Measurements from ENCODE around the gene CHN2.
"Not testable (repeated sequence)": the region's sequence is repeated elsewhere in the genome, so short reads cannot be mapped to it uniquely, and the experiment has no call there.

The CHN2 gene

GRCh38 chr7:29196971-29197595, 2.5 kb downstream of the CHN2 start:
- Histone ChIP-seq H3K4me1 (ENCODE audit: control insufficient read depth in 5 of 5, insufficient read depth in 5 of 5, low read length in 5 of 5) (peaks cover 0 to 34% (median 25%) of the 10 kb centered on the region in 5 donors), H3K9ac (ENCODE audit: low read length in 5 of 5) (no peak overlapping the region), H3K27ac (ENCODE audit: low read depth, low read length) (no peak overlapping the region), H3K27me3 (ENCODE audit: control insufficient read depth in 5 of 5, insufficient read depth in 4 of 5, low read length in 5 of 5) (no peaks in the 10 kb centered on the region), H3K36me3 (ENCODE audit: control insufficient read depth in 5 of 5, insufficient read depth in 5 of 5, low read length in 5 of 5) (no peaks in the 10 kb centered on the region), H3K4me3 (ENCODE audit: low read depth in 1 of 5, low read length in 5 of 5) (no peak overlapping the region), H3K9me3 (ENCODE audit: control insufficient read depth in 5 of 5, low read length in 5 of 5) (no peaks in the 10 kb centered on the region)

GRCh38 chr7:29197916-29198315, 3.3 kb downstream of the CHN2 start:
- Histone ChIP-seq H3K4me3 (ENCODE audit: low read depth in 1 of 5, low read length in 5 of 5) (no peak overlapping the region), H3K4me1 (ENCODE audit: control insufficient read depth in 5 of 5, insufficient read depth in 5 of 5, low read length in 5 of 5) (peaks cover 0 to 31% (median 23%) of the 10 kb centered on the region in 5 donors), H3K9ac (ENCODE audit: low read length in 5 of 5) (no peak overlapping the region), H3K9me3 (ENCODE audit: control insufficient read depth in 5 of 5, low read length in 5 of 5) (no peaks in the 10 kb centered on the region), H3K27ac (ENCODE audit: low read depth, low read length) (no peak overlapping the region), H3K27me3 (ENCODE audit: control insufficient read depth in 5 of 5, insufficient read depth in 4 of 5, low read length in 5 of 5) (no peaks in the 10 kb centered on the region), H3K36me3 (ENCODE audit: control insufficient read depth in 5 of 5, insufficient read depth in 5 of 5, low read length in 5 of 5) (no peaks in the 10 kb centered on the region)

GRCh38 chr7:29199776-29200175, 5.2 kb downstream of the CHN2 start:
- Histone ChIP-seq H3K27ac (ENCODE audit: low read depth, low read length) (no peak overlapping the region), H3K9ac (ENCODE audit: low read length in 5 of 5) (no peak overlapping the region), H3K4me1 (ENCODE audit: control insufficient read depth in 5 of 5, insufficient read depth in 5 of 5, low read length in 5 of 5) (peaks cover 0 to 16% (median 14%) of the 10 kb centered on the region in 5 donors), H3K4me3 (ENCODE audit: low read depth in 1 of 5, low read length in 5 of 5) (no peak overlapping the region), H3K27me3 (ENCODE audit: control insufficient read depth in 5 of 5, insufficient read depth in 4 of 5, low read length in 5 of 5) (no peaks in the 10 kb centered on the region), H3K36me3 (ENCODE audit: control insufficient read depth in 5 of 5, insufficient read depth in 5 of 5, low read length in 5 of 5) (no peaks in the 10 kb centered on the region), H3K9me3 (ENCODE audit: control insufficient read depth in 5 of 5, low read length in 5 of 5) (no peaks in the 10 kb centered on the region)

- no peak overlapping the region for H3K4me3 ChIP-seq (ENCODE audit: low read depth in 1 of 5, low read length in 5 of 5)
- no peaks in the 10 kb centered on the region for H3K36me3 ChIP-seq (ENCODE audit: control insufficient read depth in 5 of 5, insufficient read depth in 5 of 5, low read length in 5 of 5)
- no peaks in the 10 kb centered on the region for H3K9me3 ChIP-seq (ENCODE audit: control insufficient read depth in 5 of 5, low read length in 5 of 5)
- H3K27ac ChIP-seq (ENCODE audit: low read depth, low read length) = no peak overlapping the region
- no peaks in the 10 kb centered on the region for H3K27me3 ChIP-seq (ENCODE audit: control insufficient read depth in 5 of 5, insufficient read depth in 4 of 5, low read length in 5 of 5)
- no peak overlapping the region for H3K9ac ChIP-seq (ENCODE audit: low read length in 5 of 5)
- no peaks in the 10 kb centered on the region for H3K4me1 ChIP-seq (ENCODE audit: control insufficient read depth in 5 of 5, insufficient read depth in 5 of 5, low read length in 5 of 5)
Measured at GRCh38 chr7:29202651-29203069, 8.1 kb downstream of the CHN2 start.

- Histone ChIP-seq H3K4me3 (ENCODE audit: low read depth in 1 of 5, low read length in 5 of 5) (no peak overlapping the region), H3K4me1 (ENCODE audit: control insufficient read depth in 5 of 5, insufficient read depth in 5 of 5, low read length in 5 of 5) (no peaks in the 10 kb centered on the region), H3K9ac (ENCODE audit: low read length in 5 of 5) (no peak overlapping the region), H3K27me3 (ENCODE audit: control insufficient read depth in 5 of 5, insufficient read depth in 4 of 5, low read length in 5 of 5) (no peaks in the 10 kb centered on the region), H3K36me3 (ENCODE audit: control insufficient read depth in 5 of 5, insufficient read depth in 5 of 5, low read length in 5 of 5) (no peaks in the 10 kb centered on the region), H3K9me3 (ENCODE audit: control insufficient read depth in 5 of 5, low read length in 5 of 5) (no peaks in the 10 kb centered on the region), H3K27ac (ENCODE audit: low read depth, low read length) (no peak overlapping the region)
Measured at GRCh38 chr7:29204491-29205272, 10.1 kb downstream of the CHN2 start.

GRCh38 chr7:29207162-29207801, 12.7 kb downstream of the CHN2 start:
- H3K4me1 ChIP-seq (ENCODE audit: control insufficient read depth in 5 of 5, insufficient read depth in 5 of 5, low read length in 5 of 5) = no peaks in the 10 kb centered on the region
- H3K9ac ChIP-seq (ENCODE audit: low read length in 5 of 5) = no peak overlapping the region
- H3K36me3 ChIP-seq (ENCODE audit: control insufficient read depth in 5 of 5, insufficient read depth in 5 of 5, low read length in 5 of 5) = no peaks in the 10 kb centered on the region
- H3K4me3 ChIP-seq (ENCODE audit: low read depth in 1 of 5, low read length in 5 of 5) = no peak overlapping the region
- no peaks in the 10 kb centered on the region for H3K9me3 ChIP-seq (ENCODE audit: control insufficient read depth in 5 of 5, low read length in 5 of 5)
- no peaks in the 10 kb centered on the region for H3K27me3 ChIP-seq (ENCODE audit: control insufficient read depth in 5 of 5, insufficient read depth in 4 of 5, low read length in 5 of 5)
- H3K27ac ChIP-seq (ENCODE audit: low read depth, low read length) = no peak overlapping the region

GRCh38 chr7:29208410-29209250, 14.1 kb downstream of the CHN2 start:
- Histone ChIP-seq H3K9ac (ENCODE audit: low read length in 5 of 5) (no peak overlapping the region), H3K4me3 (ENCODE audit: low read depth in 1 of 5, low read length in 5 of 5) (no peak overlapping the region), H3K27ac (ENCODE audit: low read depth, low read length) (no peak overlapping the region), H3K27me3 (ENCODE audit: control insufficient read depth in 5 of 5, insufficient read depth in 4 of 5, low read length in 5 of 5) (no peaks in the 10 kb centered on the region), H3K9me3 (ENCODE audit: control insufficient read depth in 5 of 5, low read length in 5 of 5) (no peaks in the 10 kb centered on the region), H3K4me1 (ENCODE audit: control insufficient read depth in 5 of 5, insufficient read depth in 5 of 5, low read length in 5 of 5) (no peaks in the 10 kb centered on the region), H3K36me3 (ENCODE audit: control insufficient read depth in 5 of 5, insufficient read depth in 5 of 5, low read length in 5 of 5) (no peaks in the 10 kb centered on the region)

GRCh38 chr7:29209745-29210144, 15.2 kb downstream of the CHN2 start:
- no peak overlapping the region for H3K4me3 ChIP-seq (ENCODE audit: low read depth in 1 of 5, low read length in 5 of 5)
- no peaks in the 10 kb centered on the region for H3K9me3 ChIP-seq (ENCODE audit: control insufficient read depth in 5 of 5, low read length in 5 of 5)
- peaks cover 0 to 3% (median 2%) of the 10 kb centered on the region in 5 donors for H3K4me1 ChIP-seq (ENCODE audit: control insufficient read depth in 5 of 5, insufficient read depth in 5 of 5, low read length in 5 of 5)
- H3K27me3 ChIP-seq (ENCODE audit: control insufficient read depth in 5 of 5, insufficient read depth in 4 of 5, low read length in 5 of 5) = no peaks in the 10 kb centered on the region
- H3K9ac ChIP-seq (ENCODE audit: low read length in 5 of 5) = no peak overlapping the region
- H3K36me3 ChIP-seq (ENCODE audit: control insufficient read depth in 5 of 5, insufficient read depth in 5 of 5, low read length in 5 of 5) = no peaks in the 10 kb centered on the region
- no peak overlapping the region for H3K27ac ChIP-seq (ENCODE audit: low read depth, low read length)

GRCh38 chr7:29212736-29213135, 18.2 kb downstream of the CHN2 start:
- not testable (repeated sequence) for H3K4me1 ChIP-seq (ENCODE audit: control insufficient read depth in 5 of 5, insufficient read depth in 5 of 5, low read length in 5 of 5); H3K27ac ChIP-seq (ENCODE audit: low read depth, low read length); H3K9me3 ChIP-seq (ENCODE audit: control insufficient read depth in 5 of 5, low read length in 5 of 5); H3K36me3 ChIP-seq (ENCODE audit: control insufficient read depth in 5 of 5, insufficient read depth in 5 of 5, low read length in 5 of 5); H3K9ac ChIP-seq (ENCODE audit: low read length in 5 of 5); H3K4me3 ChIP-seq (ENCODE audit: low read depth in 1 of 5, low read length in 5 of 5); H3K27me3 ChIP-seq (ENCODE audit: control insufficient read depth in 5 of 5, insufficient read depth in 4 of 5, low read length in 5 of 5)
